Measurements from ENCODE around the gene TRHDE.

DNA sequence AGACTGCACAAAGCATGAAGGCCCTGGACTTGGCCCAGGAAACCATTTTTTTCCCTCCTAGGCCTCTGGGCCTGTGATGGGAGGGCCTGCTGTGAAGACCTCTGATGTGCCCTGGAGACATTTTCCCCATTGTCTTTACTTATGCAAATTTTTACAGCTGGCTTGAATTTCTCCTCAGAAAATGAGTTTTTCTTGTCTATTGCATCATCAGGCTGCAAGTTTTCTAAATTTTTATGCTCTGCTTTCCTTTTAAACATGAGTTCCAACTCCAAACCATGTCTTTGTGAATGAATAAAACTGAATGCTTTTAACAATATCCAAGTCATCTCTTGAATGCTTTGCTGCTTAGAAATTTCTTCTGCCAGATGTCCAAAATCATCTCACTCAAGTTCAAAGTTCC, 43.7 kb upstream of the TRHDE start:
- TF ChIP-seq, protein P1, sequence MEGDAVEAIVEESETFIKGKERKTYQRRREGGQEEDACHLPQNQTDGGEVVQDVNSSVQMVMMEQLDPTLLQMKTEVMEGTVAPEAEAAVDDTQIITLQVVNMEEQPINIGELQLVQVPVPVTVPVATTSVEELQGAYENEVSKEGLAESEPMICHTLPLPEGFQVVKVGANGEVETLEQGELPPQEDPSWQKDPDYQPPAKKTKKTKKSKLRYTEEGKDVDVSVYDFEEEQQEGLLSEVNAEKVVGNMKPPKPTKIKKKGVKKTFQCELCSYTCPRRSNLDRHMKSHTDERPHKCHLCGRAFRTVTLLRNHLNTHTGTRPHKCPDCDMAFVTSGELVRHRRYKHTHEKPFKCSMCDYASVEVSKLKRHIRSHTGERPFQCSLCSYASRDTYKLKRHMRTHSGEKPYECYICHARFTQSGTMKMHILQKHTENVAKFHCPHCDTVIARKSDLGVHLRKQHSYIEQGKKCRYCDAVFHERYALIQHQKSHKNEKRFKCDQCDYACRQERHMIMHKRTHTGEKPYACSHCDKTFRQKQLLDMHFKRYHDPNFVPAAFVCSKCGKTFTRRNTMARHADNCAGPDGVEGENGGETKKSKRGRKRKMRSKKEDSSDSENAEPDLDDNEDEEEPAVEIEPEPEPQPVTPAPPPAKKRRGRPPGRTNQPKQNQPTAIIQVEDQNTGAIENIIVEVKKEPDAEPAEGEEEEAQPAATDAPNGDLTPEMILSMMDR (IDR thresholded peaks at IDR 0.05): no peak
- TF ChIP-seq POLR2A (IDR thresholded peaks at IDR 0.05): no peak

Measured in sigmoid colon (tissue), 3 donors.